SK-N-SH treated with all-trans-retinoic acid at 6 μM for 48 hours (cell line): ENCODE results near the gene ARHGEF25.

Experiments used
- ARNTL ChIP-seq: fragments of 450-650 bp; formaldehyde crosslinking; IDR thresholded peaks from 2 replicates; pipeline ENCODE4 v1.5.0; 2020; ENCODE audit warnings: low read depth, mild to moderate bottlenecking, moderate library complexity, borderline replicate concordance
- CREB5 ChIP-seq: fragments of 250-450 bp; sonication (Bioruptor Pico); IDR thresholded peaks from 2 replicates; pipeline ENCODE4 v1.5.1; 2020; ENCODE audit warnings: low read depth, mild to moderate bottlenecking, moderate library complexity
- CSDC2 ChIP-seq: fragments of 250-450 bp; sonication (Bioruptor Pico); IDR thresholded peaks from 2 replicates; pipeline ENCODE4 v1.5.0; 2020; ENCODE audit warnings: mild to moderate bottlenecking, moderate library complexity
- ESRRG ChIP-seq: fragments of 250-450 bp; sonication (Bioruptor Pico); IDR thresholded peaks from 2 replicates; pipeline ENCODE4 v1.6.1; 2021; ENCODE audit warnings: mild to moderate bottlenecking
- GLIS3 ChIP-seq: fragments of 250-450 bp; sonication (Bioruptor Pico); IDR thresholded peaks from 2 replicates; pipeline ENCODE4 v1.5.0; 2020; ENCODE audit warnings: mild to moderate bottlenecking, moderate library complexity
- RARB ChIP-seq: fragments of 250-450 bp; sonication (Bioruptor Pico); IDR thresholded peaks from 2 replicates; pipeline ENCODE4 v1.8.0; 2021; ENCODE audit warnings: mild to moderate bottlenecking, moderate library complexity
- SNAI2 ChIP-seq: fragments of 250-450 bp; sonication (Bioruptor Pico); IDR thresholded peaks from 2 replicates; pipeline ENCODE4 v1.5.0; 2020; ENCODE audit warnings: mild to moderate bottlenecking, moderate library complexity
- ZFP30 ChIP-seq: fragments of 450-650 bp; formaldehyde crosslinking; IDR thresholded peaks from 2 replicates; pipeline ENCODE4 v1.5.0; 2022; ENCODE audit warnings: mild to moderate bottlenecking, moderate library complexity
- ZNF70 ChIP-seq: fragments of 450-650 bp; formaldehyde crosslinking; IDR thresholded peaks from 2 replicates; pipeline ENCODE4 v1.5.0; 2020; ENCODE audit warnings: mild to moderate bottlenecking, moderate library complexity

- TF ChIP-seq CREB5 (CRISPR knock-in tag) (no peak), ZNF70 (CRISPR knock-in tag) (no peak), GLIS3 (CRISPR knock-in tag) (no peak), ZFP30 (CRISPR knock-in tag) (no peak), RARB (CRISPR knock-in tag) (no peak), SNAI2 (CRISPR knock-in tag) (no peak), ARNTL (CRISPR knock-in tag) (no peak), ESRRG (CRISPR knock-in tag) (no peak), CSDC2 (no peak)
These were observed 3.8 kb downstream of the ARHGEF25 start for GRCh38 chr12:57614948-57615500.
